B cell (primary cell): ENCODE results near the gene GNAI3. TPM values are rescaled to one million over a fixed set of nuclear protein-coding genes. Genes with fewer than 3 reads are reported as not detected.

ENCODE experiments used
- ATAC-seq: fragments of 200-7000 bp; cut with Tn5 transposase; one replicate; pipeline ENCODE4 v1.10.0; 2021; ENCODE audit warnings: low read depth, mild to moderate bottlenecking, moderate number of reproducible peaks, moderate library complexity
- CTCF ChIA-PET: fragments of 350-600 bp; sonication (Branson Sonifier 250); formaldehyde crosslinking; loops from one replicate; lab custom pipeline; 2021; ENCODE audit warnings: antibody characterized with exemption, inconsistent platforms; lab: Charles Lee
- POLR2A ChIA-PET: fragments of 350-600 bp; sonication (Branson Sonifier 250); formaldehyde crosslinking; loops from one replicate; lab custom pipeline; 2021; ENCODE audit warnings: antibody characterized with exemption; lab: Charles Lee
- DNase-seq: peaks from one replicate; pipeline ENCODE4 v3.0.0; 2013
- H2AFZ ChIP-seq: 2 replicates; pipeline ENCODE4 v1.6.1; 2012; ENCODE audit warnings: mild to moderate bottlenecking, low read depth, low read length; ENCODE audit not compliant: insufficient read depth, poor library complexity, severe bottlenecking
- H3K27ac ChIP-seq, 2 donors: 1 replicate in 1 of 2; 2 replicates in 1 of 2; pipeline ENCODE4 v1.5.1; 2012 to 2013; ENCODE audit warnings: low read length in 2 of 2, mild to moderate bottlenecking in 2 of 2, moderate library complexity in 1 of 2
- H3K27me3 ChIP-seq, 4 experiments: fragments of 200-600 bp in 1 of 4; sonication (generic) in 1 of 4; replicated peaks in 1 of 4; 1 replicate in 2 of 4; 2 replicates in 2 of 4; pipeline versions ENCODE4 v1.6.1 to v1.7.0; 2013 to 2016; ENCODE audit warnings: low read length in 3 of 4, mild to moderate bottlenecking in 2 of 4, mixed read lengths in 1 of 4, moderate library complexity in 1 of 4; ENCODE audit not compliant: insufficient read depth in 4 of 4, control insufficient read depth in 3 of 4; ENCODE audit errors: control extremely low read depth in 1 of 4
- H3K36me3 ChIP-seq, 2 experiments: replicated peaks in 1 of 2; 1 replicate in 1 of 2; 2 replicates in 1 of 2; pipeline versions ENCODE4 v1.6.1 to v1.7.1; 2013; ENCODE audit warnings: low read length in 1 of 2; ENCODE audit not compliant: insufficient read depth in 2 of 2, control insufficient read depth in 1 of 2; ENCODE audit errors: control extremely low read depth in 1 of 2, extremely low read depth in 1 of 2
- H3K4me1 ChIP-seq, 2 donors: fragments of 200-600 bp in 1 of 2; sonication (generic) in 1 of 2; 1 replicate in 1 of 2; 2 replicates in 1 of 2; pipeline versions ENCODE4 v1.5.1 to v1.6.1; 2013 to 2017; ENCODE audit warnings: low read length in 2 of 2; ENCODE audit not compliant: control insufficient read depth in 2 of 2, insufficient read depth in 2 of 2
- H3K4me2 ChIP-seq: replicated peaks from 2 replicates; pipeline ENCODE3; 2012; ENCODE audit warnings: mild to moderate bottlenecking, low read depth, low read length; ENCODE audit not compliant: poor library complexity, severe bottlenecking
- H3K4me3 ChIP-seq, 5 experiments: fragments of 200-600 bp in 1 of 5; sonication (generic) in 1 of 5; 1 replicate in 3 of 5; 2 replicates in 2 of 5; pipeline versions ENCODE4 v1.5.1 to v1.7.0; 2011 to 2016; ENCODE audit warnings: low read length in 4 of 5, mild to moderate bottlenecking in 4 of 5, low read depth in 2 of 5, control low read depth in 1 of 5, moderate library complexity in 1 of 5; ENCODE audit not compliant: insufficient read depth in 1 of 5; ENCODE audit errors: control extremely low read depth in 1 of 5, extremely low read depth in 1 of 5
- H3K79me2 ChIP-seq: fragments of 200-600 bp; sonication (generic); one replicate; pipeline ENCODE4 v1.6.0; 2016; ENCODE audit warnings: low read length; ENCODE audit not compliant: control insufficient read depth, insufficient read depth
- H3K9ac ChIP-seq: fragments of 200-600 bp; sonication (generic); 2 replicates; pipeline ENCODE4 v1.6.1; 2017; ENCODE audit warnings: mild to moderate bottlenecking, low read length, moderate library complexity
- H3K9me3 ChIP-seq, 3 donors: one replicate each; pipeline versions ENCODE4 v1.6.1 to v1.7.1; 2013; ENCODE audit warnings: low read length in 2 of 3; ENCODE audit not compliant: control insufficient read depth in 2 of 3, insufficient read depth in 1 of 3; ENCODE audit errors: control extremely low read depth in 1 of 3
- H4K20me1 ChIP-seq: 2 replicates; pipeline ENCODE4 v1.6.0; 2012; ENCODE audit warnings: mild to moderate bottlenecking, low read length; ENCODE audit not compliant: insufficient read depth, control insufficient read depth, poor library complexity, severe bottlenecking
- H3K27ac Mint-ChIP-seq: one replicate; pipeline ENCODE4 v1.8.0; 2021; ENCODE audit warnings: mixed read lengths
- H3K27me3 Mint-ChIP-seq: one replicate; pipeline ENCODE4 v1.8.0; 2021; ENCODE audit warnings: mixed read lengths
- H3K4me1 Mint-ChIP-seq: one replicate; pipeline ENCODE4 v1.8.0; 2021; ENCODE audit warnings: mixed read lengths
- H3K4me3 Mint-ChIP-seq: one replicate; pipeline ENCODE4 v1.8.0; 2021; ENCODE audit warnings: mixed read lengths
- H3K9me3 Mint-ChIP-seq: one replicate; pipeline ENCODE4 v1.8.0; 2022; ENCODE audit warnings: mixed read lengths; ENCODE audit not compliant: insufficient read depth
- EZH2 ChIP-seq: IDR thresholded peaks from 2 replicates; pipeline ENCODE4 v1.6.1; 2012; ENCODE audit warnings: borderline replicate concordance, low read depth, mild to moderate bottlenecking, moderate library complexity, low read length; ENCODE audit not compliant: insufficient read depth, poor library complexity, severe bottlenecking
- WGBS: methylation state at CpG from one replicate; pipeline ENCODE4 v1.1.5; 2013; ENCODE audit warnings: missing lambda C conversion rate; ENCODE audit not compliant: insufficient coverage; 5-methylcytosine and 5-hydroxymethylcytosine counted together
- intact Hi-C: fragments of 100-400 bp; cut with micrococcal nuclease; formaldehyde crosslinking; loops from one replicate; pipeline ENCODE4 v1.10.0; 2022
- polyA plus RNA-seq: library from polyadenylated mRNA; depleted of rRNA; stranded (reverse); fragments of >200 nt; gene quantifications from 2 replicates; pipeline ENCODE4 v1.2.3, GENCODE V29; 2012
- total RNA-seq, 2 donors: library from RNA; stranded (reverse); fragments of 120-200 nt in 1 of 2; gene quantifications; 1 replicate in 1 of 2; 2 replicates in 1 of 2; pipeline versions ENCODE4 v1.2.3 to v1.2.4, GENCODE V29; 2013 to 2022
- TF ChIP-seq, protein P1 (sequence below): fragments of 200-600 bp; IDR thresholded peaks from one replicate; pipeline ENCODE4 v1.8.0; 2022; ENCODE audit warnings: antibody characterized with exemption, mild to moderate bottlenecking

Gene GNAI3
- total and polyA plus RNA-seq, 2 donors (not counting 1 experiment from before 2014, with no cell fraction given) = 1.6 to 8.5 TPM

GRCh38 chr1:109500941-109501381 lies 47.5 kb upstream of the GNAI3 start:
- ChIA-PET CTCF (interaction anchor here (3.6 to 37.9 kb wide), 2 partner anchors 10 to 31 kb away, joined by 20 to 926 read pairs; partner anchors contain the start of gene GPR61), POLR2A (no interaction called here)
- no peak overlapping the region for H2AFZ ChIP-seq
- ATAC-seq (no peak), DNase-seq (no peak)
- no peak overlapping the region for H3K27ac ChIP-seq
- no peak overlapping the region for H3K27ac Mint-ChIP-seq
- H3K9ac ChIP-seq = no peak overlapping the region
- H3K9me3 ChIP-seq = no peaks in the 10 kb centered on the region
- peaks cover 46% of the 10 kb centered on the region for H4K20me1 ChIP-seq
- intact Hi-C loops = no loop called here
- H3K9me3 Mint-ChIP-seq = no peaks in the 10 kb centered on the region
- no peak overlapping the region for H3K4me3 Mint-ChIP-seq
- H3K27me3 Mint-ChIP-seq = no peaks in the 10 kb centered on the region
- WGBS = 94% methylated on average over 3 of the region's 5 CpGs
- TF ChIP-seq, protein P1, sequence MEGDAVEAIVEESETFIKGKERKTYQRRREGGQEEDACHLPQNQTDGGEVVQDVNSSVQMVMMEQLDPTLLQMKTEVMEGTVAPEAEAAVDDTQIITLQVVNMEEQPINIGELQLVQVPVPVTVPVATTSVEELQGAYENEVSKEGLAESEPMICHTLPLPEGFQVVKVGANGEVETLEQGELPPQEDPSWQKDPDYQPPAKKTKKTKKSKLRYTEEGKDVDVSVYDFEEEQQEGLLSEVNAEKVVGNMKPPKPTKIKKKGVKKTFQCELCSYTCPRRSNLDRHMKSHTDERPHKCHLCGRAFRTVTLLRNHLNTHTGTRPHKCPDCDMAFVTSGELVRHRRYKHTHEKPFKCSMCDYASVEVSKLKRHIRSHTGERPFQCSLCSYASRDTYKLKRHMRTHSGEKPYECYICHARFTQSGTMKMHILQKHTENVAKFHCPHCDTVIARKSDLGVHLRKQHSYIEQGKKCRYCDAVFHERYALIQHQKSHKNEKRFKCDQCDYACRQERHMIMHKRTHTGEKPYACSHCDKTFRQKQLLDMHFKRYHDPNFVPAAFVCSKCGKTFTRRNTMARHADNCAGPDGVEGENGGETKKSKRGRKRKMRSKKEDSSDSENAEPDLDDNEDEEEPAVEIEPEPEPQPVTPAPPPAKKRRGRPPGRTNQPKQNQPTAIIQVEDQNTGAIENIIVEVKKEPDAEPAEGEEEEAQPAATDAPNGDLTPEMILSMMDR = no peak
- no peak for TF ChIP-seq EZH2
- H3K36me3 ChIP-seq = peaks cover 0 to 45% of the 10 kb centered on the region in 2 experiments
- peaks cover 27% of the 10 kb centered on the region for H3K79me2 ChIP-seq
- H3K4me1 ChIP-seq = peaks cover 13 to 16% of the 10 kb centered on the region in 2 donors
- no peak overlapping the region for H3K4me3 ChIP-seq
- H3K4me1 Mint-ChIP-seq = peaks cover 44% of the 10 kb centered on the region
- H3K27me3 ChIP-seq = no peaks in the 10 kb centered on the region
- H3K4me2 ChIP-seq = no peak overlapping the region

DNA sequence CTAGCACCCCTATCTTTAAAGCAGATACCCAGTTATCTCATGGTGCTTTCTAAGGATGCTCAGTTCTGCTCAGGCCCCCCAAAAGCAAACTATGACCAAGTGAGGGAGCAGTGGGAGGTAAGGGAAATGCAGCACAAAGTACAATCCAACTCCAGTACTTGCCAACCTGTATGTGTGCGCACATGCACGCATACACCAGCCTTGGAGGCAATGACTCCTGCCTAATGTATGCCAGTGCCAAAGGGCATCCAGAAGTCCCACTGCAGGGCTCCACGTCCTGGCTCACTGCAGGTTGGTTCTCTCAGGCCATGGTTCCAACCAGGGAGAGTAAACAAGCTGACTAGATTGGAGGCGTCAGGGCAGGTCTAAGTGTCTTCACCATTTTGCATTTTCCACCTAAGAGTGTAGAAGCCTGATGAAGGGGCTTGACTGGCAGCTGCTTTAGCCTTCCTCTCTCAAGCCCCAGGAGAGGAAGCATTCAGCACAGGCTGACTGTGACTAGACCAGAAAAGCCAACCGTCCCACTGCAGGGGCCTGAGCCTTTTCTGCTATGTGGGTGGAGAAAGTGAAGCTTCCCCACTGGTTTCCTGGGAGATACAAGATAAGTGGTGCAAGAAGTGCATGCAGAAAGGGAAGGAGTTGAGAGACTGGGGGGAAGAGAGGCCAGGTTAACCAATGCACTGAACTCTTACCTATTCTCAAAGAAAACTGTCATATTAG lies 46.6 kb upstream of the GNAI3 start:
- intact Hi-C loops = no loop called here
- no peaks in the 10 kb centered on the region for H3K9me3 Mint-ChIP-seq
- ATAC-seq (no peak), DNase-seq (no peak)
- Histone ChIP-seq H4K20me1 (peaks cover 41% of the 10 kb centered on the region), H2AFZ (no peak overlapping the region), H3K79me2 (peaks cover 18% of the 10 kb centered on the region), H3K27me3 (no peaks in the 10 kb centered on the region), H3K9ac (no peak overlapping the region), H3K4me3 (no peak overlapping the region), H3K4me1 (peaks cover 13 to 14% of the 10 kb centered on the region in 2 donors), H3K36me3 (peaks cover 0 to 36% of the 10 kb centered on the region in 2 experiments), H3K9me3 (no peaks in the 10 kb centered on the region), H3K4me2 (peak overlapping the region; percentile 25), H3K27ac (no peak overlapping the region)
- peak overlapping the region; percentile 3 for H3K27ac Mint-ChIP-seq
- CTCF ChIA-PET = interaction anchor here (1.2 to 37.9 kb wide), 4 partner anchors 10 to 30 kb away, joined by 3 to 926 read pairs (median 33); partner anchors contain the start of genes ATXN7L2, CYB561D1 and GPR61
- no peak for TF ChIP-seq EZH2
- TF ChIP-seq, protein P1 = no peak
- WGBS = 70% methylated on average over 4 of the region's 5 CpGs
- no peak overlapping the region for H3K4me3 Mint-ChIP-seq
- H3K27me3 Mint-ChIP-seq = no peaks in the 10 kb centered on the region
- POLR2A ChIA-PET = no interaction called here
- peaks cover 36% of the 10 kb centered on the region for H3K4me1 Mint-ChIP-seq
